Measurements from ENCODE around the gene SRPK1.
"Not testable (repeated sequence)": the region's sequence is repeated elsewhere in the genome, so short reads cannot be mapped to it uniquely, and the experiment has no call there.

DNA sequence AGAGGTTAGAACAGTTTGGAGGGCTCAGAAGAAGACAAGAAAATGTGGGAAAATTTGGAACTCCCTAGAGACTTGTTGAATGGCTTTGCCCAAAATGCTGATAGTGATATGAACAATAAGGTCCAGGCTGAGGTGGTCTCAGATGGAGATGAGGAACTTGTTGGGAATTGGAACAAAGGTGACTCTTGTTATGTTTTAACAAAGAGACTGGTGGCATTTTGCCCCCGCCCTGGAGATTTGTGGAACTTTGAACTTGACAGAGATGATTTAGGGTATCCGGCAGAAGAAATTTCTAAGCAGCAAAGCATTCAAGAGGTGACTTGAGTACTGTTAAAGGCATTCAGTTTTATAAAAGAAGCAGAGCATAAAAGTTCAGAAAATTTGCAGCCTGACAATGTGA, 19.1 kb upstream of the SRPK1 start:
- TF ChIP-seq, protein P1, sequence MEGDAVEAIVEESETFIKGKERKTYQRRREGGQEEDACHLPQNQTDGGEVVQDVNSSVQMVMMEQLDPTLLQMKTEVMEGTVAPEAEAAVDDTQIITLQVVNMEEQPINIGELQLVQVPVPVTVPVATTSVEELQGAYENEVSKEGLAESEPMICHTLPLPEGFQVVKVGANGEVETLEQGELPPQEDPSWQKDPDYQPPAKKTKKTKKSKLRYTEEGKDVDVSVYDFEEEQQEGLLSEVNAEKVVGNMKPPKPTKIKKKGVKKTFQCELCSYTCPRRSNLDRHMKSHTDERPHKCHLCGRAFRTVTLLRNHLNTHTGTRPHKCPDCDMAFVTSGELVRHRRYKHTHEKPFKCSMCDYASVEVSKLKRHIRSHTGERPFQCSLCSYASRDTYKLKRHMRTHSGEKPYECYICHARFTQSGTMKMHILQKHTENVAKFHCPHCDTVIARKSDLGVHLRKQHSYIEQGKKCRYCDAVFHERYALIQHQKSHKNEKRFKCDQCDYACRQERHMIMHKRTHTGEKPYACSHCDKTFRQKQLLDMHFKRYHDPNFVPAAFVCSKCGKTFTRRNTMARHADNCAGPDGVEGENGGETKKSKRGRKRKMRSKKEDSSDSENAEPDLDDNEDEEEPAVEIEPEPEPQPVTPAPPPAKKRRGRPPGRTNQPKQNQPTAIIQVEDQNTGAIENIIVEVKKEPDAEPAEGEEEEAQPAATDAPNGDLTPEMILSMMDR (IDR thresholded peaks at IDR 0.05; ENCODE audit: low read length) = not testable (repeated sequence)
- TF ChIP-seq EZH2 (optimal IDR thresholded peaks at IDR 0.05; ENCODE audit: low read depth, low read length); EZH2phosphoT487 (IDR thresholded peaks at IDR 0.05; ENCODE audit: low read length): not testable (repeated sequence)
